Measurements from ENCODE around the gene EIF4G3. TPM values are rescaled to one million over a fixed set of nuclear protein-coding genes. Genes with fewer than 3 reads are reported as not detected.
"Not testable (repeated sequence)": the region's sequence is repeated elsewhere in the genome, so short reads cannot be mapped to it uniquely, and the experiment has no call there.

Gene EIF4G3
- total RNA-seq, 1 experiment from 2014 or later = 7.2 TPM

GRCh38 chr1:21059021-21059420, 117.7 kb downstream of the EIF4G3 start:
- DNase-seq (ENCODE audit: low read depth) = no peak
- in situ Hi-C loops (cut with HindIII; ENCODE audit: low pct_unique_long_range_greater_than_20kb, low sequenced_read_pairs) = no loop called here

DNA sequence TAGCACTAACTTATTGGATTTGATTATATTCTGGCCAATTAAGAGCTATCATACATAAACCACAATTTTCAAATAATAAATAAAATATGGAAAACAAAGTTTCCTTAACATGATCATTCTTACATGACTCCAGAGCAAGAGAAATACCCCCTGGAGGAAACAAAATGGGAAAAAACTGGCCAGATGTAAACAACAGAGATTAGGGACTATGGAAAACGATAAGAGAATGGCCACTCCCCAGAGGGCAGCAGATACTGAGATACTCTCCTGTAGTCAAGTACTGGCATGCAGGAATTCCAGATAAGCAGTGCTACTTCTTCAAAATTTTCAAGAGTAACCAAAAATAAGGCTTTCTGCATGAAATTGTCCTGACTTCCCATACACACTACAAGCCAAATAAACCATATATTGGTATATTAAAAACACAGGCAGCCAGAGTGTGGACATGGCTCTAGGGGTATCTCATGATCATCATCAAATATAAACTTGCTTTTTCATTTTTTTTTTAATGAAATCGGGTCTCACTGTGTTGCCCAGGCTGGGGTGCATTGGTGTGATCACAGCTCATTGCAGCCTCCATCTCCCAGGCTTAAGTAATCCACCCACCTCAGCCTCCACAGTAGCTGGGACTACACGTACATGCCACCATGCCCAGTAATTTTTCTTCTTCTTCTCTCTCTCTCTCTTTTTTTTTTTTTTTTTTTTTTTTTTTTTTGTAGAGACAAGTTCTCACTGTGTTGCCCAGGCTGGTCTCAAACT, 118.5 kb downstream of the EIF4G3 start:
- no peak for DNase-seq (ENCODE audit: low read depth)
- in situ Hi-C loops (cut with HindIII; ENCODE audit: low pct_unique_long_range_greater_than_20kb, low sequenced_read_pairs) = no loop called here

- in situ Hi-C loops (cut with HindIII; ENCODE audit: low pct_unique_long_range_greater_than_20kb, low sequenced_read_pairs); DNase-seq (ENCODE audit: low read depth): not testable (repeated sequence)
Measured at GRCh38 chr1:21053189-21053928, 123.3 kb downstream of the EIF4G3 start.

GRCh38 chr1:21052034-21052433, 124.7 kb downstream of the EIF4G3 start:
- in situ Hi-C loops (cut with HindIII; ENCODE audit: low pct_unique_long_range_greater_than_20kb, low sequenced_read_pairs) = no loop called here
- DNase-seq (ENCODE audit: low read depth) = no peak

DNA sequence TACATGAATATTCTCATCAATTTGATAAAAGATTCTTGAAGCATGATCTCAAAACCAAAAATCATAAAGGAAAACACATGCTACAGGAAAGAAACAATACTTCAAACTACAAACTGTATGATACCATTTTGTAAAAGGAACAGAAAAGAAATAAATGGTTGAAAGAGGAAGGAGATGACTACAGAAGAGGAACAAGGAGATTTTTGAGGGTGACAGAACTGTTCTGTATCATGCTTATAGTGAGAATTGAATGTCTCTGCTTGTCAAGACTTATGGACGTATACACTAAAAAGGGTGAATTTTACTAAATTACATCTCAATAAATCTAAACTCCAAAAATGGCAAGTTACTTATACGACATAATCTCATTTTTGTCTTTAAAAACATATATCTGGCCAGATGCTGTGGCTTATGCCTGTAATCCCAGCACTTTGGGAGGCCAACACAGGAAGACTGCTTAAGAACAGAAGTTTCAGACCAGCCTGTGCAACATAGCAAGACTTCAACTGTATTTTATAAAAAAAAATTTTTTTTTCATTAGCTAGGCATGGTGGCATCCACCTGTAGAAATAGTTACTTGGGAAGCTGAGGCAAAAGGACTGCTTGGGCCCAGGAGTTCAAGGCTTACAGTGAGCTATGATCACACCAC, 125.4 kb downstream of the EIF4G3 start:
- DNase-seq (ENCODE audit: low read depth) = no peak
- in situ Hi-C loops (cut with HindIII; ENCODE audit: low pct_unique_long_range_greater_than_20kb, low sequenced_read_pairs) = no loop called here

GRCh38 chr1:21050031-21050430, 126.7 kb downstream of the EIF4G3 start:
- no peak for DNase-seq (ENCODE audit: low read depth)
- in situ Hi-C loops (cut with HindIII; ENCODE audit: low pct_unique_long_range_greater_than_20kb, low sequenced_read_pairs) = no loop called here

- DNase-seq (ENCODE audit: low read depth) = no peak
- in situ Hi-C loops (cut with HindIII; ENCODE audit: low pct_unique_long_range_greater_than_20kb, low sequenced_read_pairs) = no loop called here
Measured at GRCh38 chr1:21048462-21048861, 128.2 kb downstream of the EIF4G3 start.

- no peak for DNase-seq (ENCODE audit: low read depth)
- in situ Hi-C loops (cut with HindIII; ENCODE audit: low pct_unique_long_range_greater_than_20kb, low sequenced_read_pairs) = no loop called here
Measured at GRCh38 chr1:21046132-21046531, 130.6 kb downstream of the EIF4G3 start.

GRCh38 chr1:21045351-21045750, 131.3 kb downstream of the EIF4G3 start:
- no peak for DNase-seq (ENCODE audit: low read depth)

DNA sequence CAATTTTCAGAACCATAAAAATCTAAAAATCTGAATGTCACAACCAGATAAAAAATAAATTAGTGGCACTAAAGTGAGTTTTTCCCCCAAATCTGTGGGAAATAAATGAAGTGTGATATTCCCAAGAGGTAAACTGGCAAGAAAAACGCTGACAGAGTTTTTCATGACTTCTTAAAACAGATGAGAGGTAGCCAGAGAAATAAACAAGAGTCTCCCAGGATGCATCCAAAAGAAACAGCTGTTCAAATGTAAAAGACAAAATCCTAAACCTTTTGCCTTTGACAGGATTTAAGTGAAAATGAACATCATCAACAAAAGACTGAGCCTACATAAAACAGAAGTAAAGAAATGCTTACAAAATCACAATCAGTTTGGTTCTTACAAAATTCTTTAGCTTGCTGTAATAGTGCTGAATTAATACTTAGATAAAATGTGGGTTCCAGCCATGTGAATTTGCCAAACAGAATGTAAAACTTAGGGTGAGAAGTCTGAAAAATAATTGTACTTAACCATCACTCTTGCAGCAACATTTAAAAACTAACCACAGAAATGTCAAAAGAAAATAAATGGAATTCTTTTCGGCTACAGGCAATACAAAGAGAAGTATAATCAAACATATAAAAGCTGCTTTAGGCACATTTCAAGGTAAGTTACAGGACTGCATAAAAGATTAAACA, 133.6 kb downstream of the EIF4G3 start:
- no peak for DNase-seq (ENCODE audit: low read depth)
- in situ Hi-C loops (cut with HindIII; ENCODE audit: low pct_unique_long_range_greater_than_20kb, low sequenced_read_pairs) = no loop called here

More at GRCh38 chr1:21045351-21045750, 131.3 kb downstream of the EIF4G3 start:
- in situ Hi-C loops (cut with HindIII; ENCODE audit: low pct_unique_long_range_greater_than_20kb, low sequenced_read_pairs) = no loop called here

DNA sequence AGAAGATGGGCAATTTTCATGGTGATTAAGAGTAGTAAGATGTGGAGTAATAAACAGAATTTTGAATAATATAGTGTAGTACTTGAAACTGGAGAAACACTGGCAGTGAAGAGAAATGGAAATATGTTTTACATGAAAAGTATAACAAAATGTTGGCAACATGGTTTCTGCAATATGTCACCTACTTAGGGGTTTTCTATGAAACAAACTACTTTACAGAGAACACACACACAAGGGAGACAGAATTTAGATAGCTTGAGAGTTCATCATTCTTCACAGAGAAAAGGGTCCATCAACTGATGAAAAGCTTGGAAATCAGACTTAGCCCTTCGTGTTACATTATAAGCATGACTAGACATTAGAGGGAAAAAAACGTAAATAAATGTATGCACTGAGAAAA, 135.2 kb downstream of the EIF4G3 start:
- DNase-seq (ENCODE audit: low read depth) = no peak
- in situ Hi-C loops (cut with HindIII; ENCODE audit: low pct_unique_long_range_greater_than_20kb, low sequenced_read_pairs) = no loop called here

DNA sequence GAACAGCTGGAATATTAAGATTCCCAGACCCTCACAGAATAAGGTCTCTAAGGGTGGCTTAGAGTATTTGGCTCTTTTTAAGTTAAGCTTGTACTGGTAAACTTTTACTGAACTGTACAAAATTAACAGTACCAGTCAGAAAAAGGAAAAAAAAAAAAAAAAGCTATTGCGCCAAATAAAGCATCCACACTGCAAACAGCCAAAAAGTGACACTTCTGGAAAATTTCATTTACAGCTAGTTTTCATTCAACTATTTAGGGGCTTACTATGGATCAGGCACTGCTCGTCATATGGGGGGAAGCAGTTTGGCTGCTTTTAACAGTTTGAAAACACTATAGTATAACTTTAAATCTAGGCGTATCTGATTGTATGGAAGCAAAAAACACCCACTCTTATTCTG, 139.6 kb downstream of the EIF4G3 start:
- in situ Hi-C loops (cut with HindIII; ENCODE audit: low pct_unique_long_range_greater_than_20kb, low sequenced_read_pairs) = no loop called here
- DNase-seq (ENCODE audit: low read depth) = no peak

DNA sequence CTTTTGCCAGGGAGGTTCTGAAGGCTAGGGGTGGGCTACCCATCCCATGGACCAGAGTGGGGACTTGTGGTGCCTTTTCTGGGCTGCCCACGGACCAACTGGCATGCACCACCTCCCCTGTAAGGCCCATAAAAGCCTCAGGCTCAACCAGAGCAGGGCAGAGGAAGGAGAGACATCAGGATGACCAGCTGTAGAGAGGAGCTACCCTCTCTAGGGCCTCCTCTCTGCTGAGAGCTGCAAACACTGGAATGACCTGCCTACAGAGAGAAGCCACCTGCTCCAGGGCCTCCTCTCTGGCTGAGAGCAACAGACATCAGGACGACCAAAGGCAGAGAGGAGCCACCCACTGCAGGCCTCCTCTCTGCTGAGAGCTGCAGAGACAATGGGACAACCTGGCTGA, 140.9 kb downstream of the EIF4G3 start:
- DNase-seq (ENCODE audit: low read depth) = no peak
- in situ Hi-C loops (cut with HindIII; ENCODE audit: low pct_unique_long_range_greater_than_20kb, low sequenced_read_pairs) = no loop called here

DNA sequence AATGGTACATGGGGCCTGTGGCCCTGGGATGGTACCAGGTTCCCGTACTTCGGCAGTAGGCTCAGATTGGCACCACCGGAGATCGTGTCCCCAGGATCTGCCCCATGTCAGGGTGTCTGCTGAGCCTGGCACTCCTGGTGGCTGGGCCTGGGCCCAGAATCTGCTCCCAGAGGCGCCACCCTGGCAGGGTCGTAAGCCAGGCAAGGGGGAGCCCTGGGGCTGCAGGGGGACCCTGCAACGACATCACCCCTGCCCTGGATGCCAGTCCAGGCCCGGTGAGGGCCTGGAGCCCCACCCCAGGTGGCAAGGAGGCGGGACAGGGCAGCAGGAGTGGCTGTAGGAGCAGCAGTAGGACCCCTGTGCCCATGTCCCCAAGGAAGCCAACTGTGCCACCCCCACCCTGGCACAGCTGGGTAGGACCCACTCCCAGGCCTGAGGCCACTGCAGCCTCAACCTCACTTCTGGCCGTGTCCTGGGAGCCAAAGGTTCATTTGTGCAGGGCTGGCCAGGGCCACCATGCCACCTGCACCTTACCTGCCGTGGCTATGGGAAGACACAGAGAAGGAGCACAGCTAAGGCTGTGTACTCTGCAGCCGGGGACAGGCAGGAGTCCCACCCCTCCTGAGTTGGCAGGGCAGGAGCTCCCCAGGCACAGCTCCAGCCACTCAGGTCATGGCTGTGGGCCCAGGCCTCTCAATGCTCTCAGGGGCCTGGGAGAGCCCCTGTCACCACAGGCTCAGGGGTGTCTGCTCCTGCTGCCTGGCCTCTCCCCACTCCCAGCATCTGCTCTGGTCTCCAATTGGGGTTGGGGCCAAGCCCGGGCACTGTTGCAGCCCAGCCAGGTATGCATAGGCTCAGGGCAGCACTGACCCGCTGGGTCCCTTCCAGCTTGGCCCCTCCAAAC, 141.7 kb downstream of the EIF4G3 start:
- in situ Hi-C loops (cut with HindIII; ENCODE audit: low pct_unique_long_range_greater_than_20kb, low sequenced_read_pairs) = no loop called here
- no peak for DNase-seq (ENCODE audit: low read depth)

DNA sequence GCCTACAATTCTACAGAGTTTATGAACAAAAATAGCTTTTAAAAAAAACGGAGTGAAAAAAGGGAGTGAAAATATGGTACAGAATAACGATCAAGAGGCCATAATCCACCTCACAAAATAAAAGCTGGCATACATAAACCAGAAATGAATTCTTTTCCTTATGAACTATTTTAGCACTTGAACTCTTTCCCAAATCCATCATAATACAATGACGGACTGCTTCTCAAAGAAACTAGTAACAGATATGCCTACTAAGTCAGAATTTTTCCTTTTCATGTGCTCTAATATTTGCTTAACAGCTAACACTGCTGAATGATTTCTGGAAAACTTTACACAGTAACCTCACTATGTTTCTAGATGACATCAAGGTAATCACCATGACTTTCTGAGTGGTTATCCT, 144.0 kb downstream of the EIF4G3 start:
- no peak for DNase-seq (ENCODE audit: low read depth)
- in situ Hi-C loops (cut with HindIII; ENCODE audit: low pct_unique_long_range_greater_than_20kb, low sequenced_read_pairs) = no loop called here

DNA sequence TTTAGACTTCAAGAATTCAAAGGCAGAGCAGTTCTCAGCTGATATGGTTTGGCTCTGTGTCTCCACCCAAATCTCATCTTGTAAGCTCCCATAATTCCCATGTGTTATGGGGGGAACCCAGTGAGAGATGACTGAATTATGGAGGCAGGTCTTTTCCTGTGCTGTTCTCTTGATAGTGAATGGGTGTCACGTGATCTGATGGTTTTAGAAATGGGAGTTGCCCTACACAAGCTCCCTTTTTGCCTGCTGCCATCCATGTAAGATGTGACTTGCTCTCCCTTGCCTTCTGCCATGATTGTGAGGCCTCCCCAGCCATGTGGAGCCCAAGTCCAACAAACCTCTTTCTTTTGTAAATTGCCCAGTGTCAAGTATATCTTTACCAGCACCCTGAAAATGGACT, 146.5 kb downstream of the EIF4G3 start:
- in situ Hi-C loops (cut with HindIII; ENCODE audit: low pct_unique_long_range_greater_than_20kb, low sequenced_read_pairs) = no loop called here
- no peak for DNase-seq (ENCODE audit: low read depth)

DNA sequence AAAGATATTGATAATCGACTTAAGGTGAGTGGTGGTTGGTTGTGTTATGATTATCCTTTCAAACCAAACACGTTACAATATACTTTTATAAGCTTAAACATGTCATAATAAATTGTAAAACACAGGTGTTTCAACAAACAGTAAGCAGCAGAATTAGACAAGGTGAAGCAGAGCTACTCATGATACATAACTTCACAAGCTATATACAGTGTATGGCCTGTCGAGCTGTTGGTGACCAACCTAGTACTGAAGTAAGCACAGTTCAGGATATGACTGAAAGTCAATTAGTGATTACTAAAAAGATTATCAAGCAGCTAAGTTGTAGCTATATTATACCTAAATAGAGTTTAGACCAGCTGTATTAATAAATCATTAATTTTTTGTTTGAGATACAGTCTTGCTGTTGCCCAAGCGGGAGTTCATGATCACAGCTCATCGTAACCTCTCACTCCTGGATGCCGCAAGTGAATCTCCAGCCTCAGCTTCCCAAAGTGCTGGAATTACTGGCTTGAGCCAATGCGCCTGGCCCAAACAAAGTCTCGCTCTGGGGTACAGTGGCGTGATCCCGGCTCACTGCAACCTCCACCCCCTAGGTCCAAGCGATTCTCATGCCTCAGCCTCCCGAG, 148.1 kb downstream of the EIF4G3 start:
- no peak for DNase-seq (ENCODE audit: low read depth)
- in situ Hi-C loops (cut with HindIII; ENCODE audit: low pct_unique_long_range_greater_than_20kb, low sequenced_read_pairs) = no loop called here
